Dendritic cell treated with granulocyte-macrophage colony-stimulating factor and Interleukin-4, amounts not matched to agents 40 ng/mL and 50 ng/mL, for 4 days (primary cell): ENCODE measurements around the gene SLC23A1.
A peak's percentile ranks its signal among the peaks of the same experiment; 100 is the strongest.
"Not testable (repeated sequence)": the region's sequence is repeated elsewhere in the genome, so short reads cannot be mapped to it uniquely, and the experiment has no call there.

Source experiments
- H3K27ac Mint-ChIP-seq: one replicate; pipeline ENCODE4 v1.8.0; 2022; ENCODE audit warnings: mild to moderate bottlenecking, mixed read lengths
- H3K27me3 Mint-ChIP-seq: one replicate; pipeline ENCODE4 v1.8.0; 2022; ENCODE audit warnings: mild to moderate bottlenecking, mixed read lengths
- H3K36me3 Mint-ChIP-seq: one replicate; pipeline ENCODE4 v1.8.0; 2022; ENCODE audit warnings: low read depth, mixed read lengths
- H3K4me1 Mint-ChIP-seq: one replicate; pipeline ENCODE4 v1.8.0; 2022; ENCODE audit warnings: low read depth, mixed read lengths
- H3K4me3 Mint-ChIP-seq: one replicate; pipeline ENCODE4 v1.8.0; 2022; ENCODE audit warnings: mild to moderate bottlenecking, moderate library complexity, mixed read lengths
- H3K9me3 Mint-ChIP-seq: one replicate; pipeline ENCODE4 v1.8.0; 2022; ENCODE audit warnings: mixed read lengths
- intact Hi-C: fragments of 100-400 bp; cut with micrococcal nuclease; formaldehyde crosslinking; loops from one replicate; pipeline ENCODE4 v1.15.0; 2022

Gene SLC23A1

GRCh38 chr5:139413963-139414362, 30.9 kb upstream of the SLC23A1 start:
- H3K36me3 Mint-ChIP-seq, result no peaks in the 10 kb centered on the region
- H3K27me3 Mint-ChIP-seq, result no peaks in the 10 kb centered on the region
- H3K4me3 Mint-ChIP-seq, result no peak overlapping the region
- H3K27ac Mint-ChIP-seq, result no peak overlapping the region
- intact Hi-C loops, result no loop called here
- no peaks in the 10 kb centered on the region for H3K4me1 Mint-ChIP-seq
- no peaks in the 10 kb centered on the region for H3K9me3 Mint-ChIP-seq

- Mint-ChIP-seq H3K27ac (no peak overlapping the region), H3K4me3 (no peak overlapping the region), H3K4me1 (no peaks in the 10 kb centered on the region), H3K9me3 (no peaks in the 10 kb centered on the region), H3K36me3 (no peaks in the 10 kb centered on the region), H3K27me3 (no peaks in the 10 kb centered on the region)
- intact Hi-C loops, result no loop called here
Observed at GRCh38 chr5:139413153-139413552, 30.1 kb upstream of the SLC23A1 start.

- Mint-ChIP-seq H3K27me3 (no peaks in the 10 kb centered on the region), H3K27ac (no peak overlapping the region), H3K4me1 (peaks cover 10% of the 10 kb centered on the region), H3K9me3 (no peaks in the 10 kb centered on the region), H3K4me3 (no peak overlapping the region), H3K36me3 (no peaks in the 10 kb centered on the region)
- intact Hi-C loops, result no loop called here
Observed at GRCh38 chr5:139410993-139411828, 28.1 kb upstream of the SLC23A1 start.

GRCh38 chr5:139410121-139410992, 27.3 kb upstream of the SLC23A1 start:
- Mint-ChIP-seq H3K4me1 (peaks cover 10% of the 10 kb centered on the region), H3K27me3 (no peaks in the 10 kb centered on the region), H3K9me3 (no peaks in the 10 kb centered on the region), H3K4me3 (no peak overlapping the region), H3K27ac (no peak overlapping the region), H3K36me3 (no peaks in the 10 kb centered on the region)
- intact Hi-C loops, result no loop called here

GRCh38 chr5:139409116-139409515, 26.0 kb upstream of the SLC23A1 start:
- H3K36me3 Mint-ChIP-seq, H3K27ac Mint-ChIP-seq, H3K4me3 Mint-ChIP-seq, H3K27me3 Mint-ChIP-seq, H3K9me3 Mint-ChIP-seq: not testable (repeated sequence)
- intact Hi-C loops, result loop anchor here (10.0 kb wide), 1 partner anchor 114 kb away; the partner anchor contains the start of gene MATR3
- H3K4me1 Mint-ChIP-seq, result peaks cover 16% of the 10 kb centered on the region

- peaks cover 21% of the 10 kb centered on the region for H3K4me1 Mint-ChIP-seq
- peaks cover 6% of the 10 kb centered on the region for H3K36me3 Mint-ChIP-seq
- no peaks in the 10 kb centered on the region for H3K27me3 Mint-ChIP-seq
- H3K9me3 Mint-ChIP-seq, result no peaks in the 10 kb centered on the region
- intact Hi-C loops, result loop anchor here (10.0 kb wide), 1 partner anchor 113 kb away; the partner anchor contains the start of gene MATR3
- H3K4me3 Mint-ChIP-seq, result no peak overlapping the region
- no peak overlapping the region for H3K27ac Mint-ChIP-seq
Observed at GRCh38 chr5:139408191-139408590, 25.1 kb upstream of the SLC23A1 start.

GRCh38 chr5:139407517-139407916, 24.4 kb upstream of the SLC23A1 start:
- Mint-ChIP-seq H3K27ac (no peak overlapping the region), H3K27me3 (no peaks in the 10 kb centered on the region), H3K4me3 (no peak overlapping the region)

GRCh38 chr5:139406963-139407362, 23.9 kb upstream of the SLC23A1 start:
- Mint-ChIP-seq H3K27me3 (no peaks in the 10 kb centered on the region), H3K27ac (no peak overlapping the region), H3K36me3 (peaks cover 6% of the 10 kb centered on the region), H3K9me3 (no peaks in the 10 kb centered on the region), H3K4me3 (no peak overlapping the region), H3K4me1 (peaks cover 29% of the 10 kb centered on the region)
- intact Hi-C loops, result loop anchor here (10.0 kb wide), 1 partner anchor 112 kb away; the partner anchor contains the start of gene MATR3

More at GRCh38 chr5:139407517-139407916, 24.4 kb upstream of the SLC23A1 start:
- Mint-ChIP-seq H3K4me1 (peaks cover 28% of the 10 kb centered on the region), H3K36me3 (peaks cover 6% of the 10 kb centered on the region), H3K9me3 (no peaks in the 10 kb centered on the region)
- intact Hi-C loops, result loop anchor here (10.0 kb wide), 1 partner anchor 113 kb away; the partner anchor contains the start of gene MATR3

GRCh38 chr5:139404484-139404840, 21.4 kb upstream of the SLC23A1 start:
- peaks cover 29% of the 10 kb centered on the region for H3K4me1 Mint-ChIP-seq
- intact Hi-C loops, result loop anchor here (10.0 kb wide), 1 partner anchor 110 kb away; the partner anchor contains the start of gene MATR3
- H3K27me3 Mint-ChIP-seq, result no peaks in the 10 kb centered on the region

GRCh38 chr5:139403787-139404483, 20.8 kb upstream of the SLC23A1 start, which contains the start of gene SPATA24:
TSS of gene SPATA24 (minus strand) at chr5:139404089. CDS start at chr5:139404060, 29 bp downstream.
- Mint-ChIP-seq H3K27me3 (no peaks in the 10 kb centered on the region), H3K4me1 (peaks cover 29% of the 10 kb centered on the region), H3K27ac (peak within 1 kb of the TSS; percentile 95), H3K36me3 (peaks cover 6% of the 10 kb centered on the region), H3K9me3 (no peaks in the 10 kb centered on the region), H3K4me3 (peak within 1 kb of the TSS; percentile 82)
- intact Hi-C loops, result loop anchor here (1.0 to 10.0 kb wide), 2 partner anchors 35 to 109 kb away; partner anchors contain the start of genes DNAJC18 and MATR3

More at GRCh38 chr5:139404484-139404840, 21.4 kb upstream of the SLC23A1 start:
- Mint-ChIP-seq H3K9me3 (no peaks in the 10 kb centered on the region), H3K4me3 (peak overlapping the region; percentile 82), H3K27ac (peak overlapping the region; percentile 95), H3K36me3 (peaks cover 6% of the 10 kb centered on the region)

GRCh38 chr5:139403418-139403786, 20.3 kb upstream of the SLC23A1 start:
- no peaks in the 10 kb centered on the region for H3K27me3 Mint-ChIP-seq
- peaks cover 29% of the 10 kb centered on the region for H3K4me1 Mint-ChIP-seq
- intact Hi-C loops, result loop anchor here (1.0 to 10.0 kb wide), 2 partner anchors 36 to 109 kb away; partner anchors contain the start of genes DNAJC18 and MATR3
- no peaks in the 10 kb centered on the region for H3K9me3 Mint-ChIP-seq
- H3K4me3 Mint-ChIP-seq, result peak overlapping the region; percentile 82
- peaks cover 6% of the 10 kb centered on the region for H3K36me3 Mint-ChIP-seq
- H3K27ac Mint-ChIP-seq, result peak overlapping the region; percentile 95

- H3K9me3 Mint-ChIP-seq, result no peaks in the 10 kb centered on the region
- peaks cover 6% of the 10 kb centered on the region for H3K36me3 Mint-ChIP-seq
- intact Hi-C loops, result loop anchor here (1.0 to 10.0 kb wide), 2 partner anchors 37 to 108 kb away; partner anchors contain the start of genes DNAJC18 and MATR3
- H3K4me1 Mint-ChIP-seq, result peaks cover 31% of the 10 kb centered on the region
- H3K27me3 Mint-ChIP-seq, result no peaks in the 10 kb centered on the region
- H3K4me3 Mint-ChIP-seq, result peak overlapping the region; percentile 28
- peak overlapping the region; percentile 95 for H3K27ac Mint-ChIP-seq
Observed at GRCh38 chr5:139402561-139403158, 19.6 kb upstream of the SLC23A1 start.

GRCh38 chr5:139401546-139401945, 18.4 kb upstream of the SLC23A1 start:
- Mint-ChIP-seq H3K27me3 (no peaks in the 10 kb centered on the region), H3K9me3 (no peaks in the 10 kb centered on the region), H3K27ac (no peak overlapping the region), H3K4me1 (peaks cover 33% of the 10 kb centered on the region), H3K36me3 (peaks cover 6% of the 10 kb centered on the region), H3K4me3 (no peak overlapping the region)
- intact Hi-C loops, result loop anchor here (10.0 kb wide), 1 partner anchor 107 kb away; the partner anchor contains the start of gene MATR3
